SU-DHL-6 (cell line): ENCODE data around the gene NCR3LG1.

Source experiments
- H2AFZ ChIP-seq: fragments of 200-600 bp; sonication (generic); 2 replicates; pipeline ENCODE4 v1.6.1; 2014; ENCODE audit warnings: low read depth, mild to moderate bottlenecking, moderate library complexity, mixed read lengths, antibody characterized with exemption, low read length; ENCODE audit not compliant: severe bottlenecking
- H3F3A ChIP-seq: fragments of 200-600 bp; shearing (Covaris generic); 2 replicates; pipeline ENCODE4 v1.6.0; 2016; ENCODE audit warnings: antibody characterized with exemption, mild to moderate bottlenecking; ENCODE audit not compliant: insufficient read depth
- H3K27ac ChIP-seq: fragments of 200-600 bp; sonication (generic); 2 replicates; pipeline ENCODE4 v1.5.1; 2016; ENCODE audit warnings: low read depth, mild to moderate bottlenecking, low read length, moderate library complexity, mixed read lengths
- H3K27me3 ChIP-seq: fragments of 200-600 bp; sonication (generic), shearing (Covaris generic); 2 replicates; pipeline ENCODE4 v1.6.0; 2014; ENCODE audit warnings: mild to moderate bottlenecking, low read length
- H3K36me3 ChIP-seq: fragments of 200-600 bp; sonication (generic); 2 replicates; pipeline ENCODE4 v1.6.1; 2014; ENCODE audit warnings: mild to moderate bottlenecking, low read length, mixed read lengths
- H3K4me2 ChIP-seq: fragments of 300-600, 200-600 bp; shearing (Covaris generic), sonication (generic); 2 replicates; pipeline ENCODE4 v1.6.0; 2014; ENCODE audit warnings: low read length, low read depth, mild to moderate bottlenecking; ENCODE audit not compliant: poor library complexity, severe bottlenecking
- H3K4me3 ChIP-seq: fragments of 200-600 bp; sonication (generic); 2 replicates; pipeline ENCODE4 v1.5.1; 2014; ENCODE audit warnings: antibody characterized with exemption, low read length, mild to moderate bottlenecking, mixed read lengths; ENCODE audit not compliant: insufficient read depth, poor library complexity, severe bottlenecking
- H3K79me2 ChIP-seq: fragments of 200-600 bp; sonication (generic); 2 replicates; pipeline ENCODE4 v1.6.1; 2014; ENCODE audit warnings: mild to moderate bottlenecking, low read length, moderate library complexity; ENCODE audit not compliant: insufficient read depth
- H3K9ac ChIP-seq: fragments of 200-600 bp; sonication (generic); 2 replicates; pipeline ENCODE4 v1.7.0; 2014; ENCODE audit warnings: mild to moderate bottlenecking, low read length
- H3K9me2 ChIP-seq: fragments of 200-600 bp; sonication (generic); replicated peaks from 2 replicates; pipeline ENCODE4 v1.6.1; 2014; ENCODE audit warnings: low read length; ENCODE audit not compliant: insufficient read depth
- H3K9me3 ChIP-seq: fragments of 200-600 bp; sonication (generic); 2 replicates; pipeline ENCODE4 v1.6.1; 2014; ENCODE audit warnings: low read length, mixed read lengths; ENCODE audit not compliant: insufficient read depth
- H4K20me1 ChIP-seq: fragments of 200-600 bp; sonication (generic); 2 replicates; pipeline ENCODE4 v1.6.1; 2014; ENCODE audit warnings: low read depth, mild to moderate bottlenecking, antibody characterized with exemption, low read length, moderate library complexity, mixed read lengths
- CTCF ChIP-seq: fragments of 200-600 bp; sonication (generic); IDR thresholded peaks from one replicate; pipeline ENCODE4 v1.5.1; 2017; ENCODE audit warnings: antibody characterized with exemption, mild to moderate bottlenecking, low read length, moderate library complexity; ENCODE audit not compliant: insufficient read depth, poor library complexity, severe bottlenecking
- EZH2phosphoT487 ChIP-seq: fragments of 200-600 bp; sonication (generic), shearing (Covaris generic); conservative IDR thresholded peaks from 2 replicates; pipeline ENCODE4 v1.6.1; 2018; ENCODE audit warnings: mild to moderate bottlenecking, antibody characterized with exemption, low read length, moderate library complexity, mixed read lengths

The NCR3LG1 gene

GRCh38 chr11:17414317-17414737 is 62.7 kb downstream of the NCR3LG1 start:
- no peaks in the 10 kb centered on the region for H3F3A ChIP-seq
- H3K27ac ChIP-seq, result no peak overlapping the region

GRCh38 chr11:17414992-17415391 is 63.4 kb downstream of the NCR3LG1 start:
- no peak for TF ChIP-seq EZH2phosphoT487
- no peak for TF ChIP-seq CTCF
- H3K4me2 ChIP-seq, result no peak overlapping the region

More at GRCh38 chr11:17414317-17414737, 62.7 kb downstream of the NCR3LG1 start:
- no peak for TF ChIP-seq CTCF
- no peak for TF ChIP-seq EZH2phosphoT487
- Histone ChIP-seq H3K9me2 (no peaks in the 10 kb centered on the region), H3K79me2 (no peaks in the 10 kb centered on the region), H2AFZ (no peak overlapping the region), H3K9ac (no peak overlapping the region), H3K9me3 (no peaks in the 10 kb centered on the region), H3K27me3 (no peaks in the 10 kb centered on the region), H3K36me3 (no peaks in the 10 kb centered on the region), H3K4me3 (no peak overlapping the region), H3K4me2 (no peak overlapping the region), H4K20me1 (no peaks in the 10 kb centered on the region)

GRCh38 chr11:17415523-17416104 is 64.0 kb downstream of the NCR3LG1 start:
- no peak overlapping the region for H3K9ac ChIP-seq
- H3K4me3 ChIP-seq, result no peak overlapping the region
- no peaks in the 10 kb centered on the region for H3K9me2 ChIP-seq
- no peak overlapping the region for H3K27ac ChIP-seq
- H3F3A ChIP-seq, result no peaks in the 10 kb centered on the region
- no peaks in the 10 kb centered on the region for H4K20me1 ChIP-seq
- no peak overlapping the region for H3K4me2 ChIP-seq
- H3K27me3 ChIP-seq, result no peaks in the 10 kb centered on the region
- TF ChIP-seq CTCF (no peak), EZH2phosphoT487 (no peak)
- no peaks in the 10 kb centered on the region for H3K36me3 ChIP-seq
- no peaks in the 10 kb centered on the region for H3K9me3 ChIP-seq
- no peaks in the 10 kb centered on the region for H3K79me2 ChIP-seq
- H2AFZ ChIP-seq, result no peak overlapping the region

More at GRCh38 chr11:17414992-17415391, 63.4 kb downstream of the NCR3LG1 start:
- no peaks in the 10 kb centered on the region for H3K27me3 ChIP-seq
- H3K36me3 ChIP-seq, result no peaks in the 10 kb centered on the region
- H3K9ac ChIP-seq, result no peak overlapping the region
- no peak overlapping the region for H3K27ac ChIP-seq
- H2AFZ ChIP-seq, result no peak overlapping the region
- H3K79me2 ChIP-seq, result no peaks in the 10 kb centered on the region
- H3K9me2 ChIP-seq, result no peaks in the 10 kb centered on the region
- no peak overlapping the region for H3K4me3 ChIP-seq
- no peaks in the 10 kb centered on the region for H4K20me1 ChIP-seq
- H3F3A ChIP-seq, result no peaks in the 10 kb centered on the region
- no peaks in the 10 kb centered on the region for H3K9me3 ChIP-seq

- H3K4me3 ChIP-seq, result no peak overlapping the region
- no peaks in the 10 kb centered on the region for H3F3A ChIP-seq
- no peaks in the 10 kb centered on the region for H4K20me1 ChIP-seq
- no peak overlapping the region for H3K27ac ChIP-seq
- H3K9me2 ChIP-seq, result no peaks in the 10 kb centered on the region
- no peaks in the 10 kb centered on the region for H3K36me3 ChIP-seq
- H3K9ac ChIP-seq, result no peak overlapping the region
- no peaks in the 10 kb centered on the region for H3K27me3 ChIP-seq
- H2AFZ ChIP-seq, result no peak overlapping the region
- no peaks in the 10 kb centered on the region for H3K9me3 ChIP-seq
- TF ChIP-seq EZH2phosphoT487, result no peak
- TF ChIP-seq CTCF, result no peak
- no peak overlapping the region for H3K4me2 ChIP-seq
- no peaks in the 10 kb centered on the region for H3K79me2 ChIP-seq
Measured at GRCh38 chr11:17416492-17416891, 64.9 kb downstream of the NCR3LG1 start.
